ENCODE data around the gene TLCD3B.
A peak's percentile ranks its signal among the peaks of the same experiment; 100 is the strongest.

Gene TLCD3B

DNA sequence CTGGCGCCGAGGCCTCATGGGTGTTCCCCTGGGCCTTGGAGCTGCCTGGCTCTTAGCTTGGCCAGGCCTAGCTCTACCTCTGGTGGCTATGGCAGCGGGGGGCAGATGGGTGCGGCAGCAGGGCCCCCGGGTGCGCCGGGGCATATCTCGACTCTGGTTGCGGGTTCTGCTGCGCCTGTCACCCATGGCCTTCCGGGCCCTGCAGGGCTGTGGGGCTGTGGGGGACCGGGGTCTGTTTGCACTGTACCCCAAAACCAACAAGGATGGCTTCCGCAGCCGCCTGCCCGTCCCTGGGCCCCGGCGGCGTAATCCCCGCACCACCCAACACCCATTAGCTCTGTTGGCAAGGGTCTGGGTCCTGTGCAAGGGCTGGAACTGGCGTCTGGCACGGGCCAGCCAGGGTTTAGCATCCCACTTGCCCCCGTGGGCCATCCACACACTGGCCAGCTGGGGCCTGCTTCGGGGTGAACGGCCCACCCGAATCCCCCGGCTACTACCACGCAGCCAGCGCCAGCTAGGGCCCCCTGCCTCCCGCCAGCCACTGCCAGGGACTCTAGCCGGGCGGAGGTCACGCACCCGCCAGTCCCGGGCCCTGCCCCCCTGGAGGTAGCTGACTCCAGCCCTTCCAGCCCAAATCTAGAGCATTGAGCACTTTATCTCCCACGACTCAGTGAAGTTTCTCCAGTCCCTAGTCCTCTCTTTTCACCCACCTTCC, 43.5 kb downstream of the TLCD3B start:
- no peak for DNase-seq

DNA sequence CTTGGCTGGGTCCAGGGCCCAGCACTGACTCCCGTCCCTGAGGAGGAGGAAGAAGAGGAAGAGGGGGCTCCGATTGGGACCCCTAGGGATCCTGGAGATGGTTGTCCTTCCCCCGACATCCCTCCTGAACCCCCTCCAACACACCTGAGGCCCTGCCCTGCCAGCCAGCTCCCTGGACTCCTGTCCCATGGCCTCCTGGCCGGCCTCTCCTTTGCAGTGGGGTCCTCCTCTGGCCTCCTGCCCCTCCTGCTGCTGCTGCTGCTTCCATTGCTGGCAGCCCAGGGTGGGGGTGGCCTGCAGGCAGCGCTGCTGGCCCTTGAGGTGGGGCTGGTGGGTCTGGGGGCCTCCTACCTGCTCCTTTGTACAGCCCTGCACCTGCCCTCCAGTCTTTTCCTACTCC, 44.1 kb downstream of the TLCD3B start:
- DNase-seq = no peak

DNA sequence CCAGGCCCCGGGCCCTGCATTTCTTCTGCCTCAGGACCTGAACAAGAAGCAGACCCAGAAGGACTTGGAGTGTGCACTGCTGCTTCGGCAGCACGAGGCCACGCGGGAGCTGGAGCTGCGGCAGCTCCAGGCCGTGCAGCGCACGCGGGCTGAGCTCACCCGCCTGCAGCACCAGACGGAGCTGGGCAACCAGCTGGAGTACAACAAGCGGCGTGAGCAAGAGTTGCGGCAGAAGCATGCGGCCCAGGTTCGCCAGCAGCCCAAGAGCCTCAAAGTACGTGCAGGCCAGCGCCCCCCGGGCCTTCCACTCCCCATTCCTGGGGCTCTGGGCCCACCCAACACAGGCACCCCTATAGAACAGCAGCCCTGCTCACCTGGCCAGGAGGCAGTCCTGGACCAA, 44.8 kb downstream of the TLCD3B start:
- no peak for DNase-seq

DNA sequence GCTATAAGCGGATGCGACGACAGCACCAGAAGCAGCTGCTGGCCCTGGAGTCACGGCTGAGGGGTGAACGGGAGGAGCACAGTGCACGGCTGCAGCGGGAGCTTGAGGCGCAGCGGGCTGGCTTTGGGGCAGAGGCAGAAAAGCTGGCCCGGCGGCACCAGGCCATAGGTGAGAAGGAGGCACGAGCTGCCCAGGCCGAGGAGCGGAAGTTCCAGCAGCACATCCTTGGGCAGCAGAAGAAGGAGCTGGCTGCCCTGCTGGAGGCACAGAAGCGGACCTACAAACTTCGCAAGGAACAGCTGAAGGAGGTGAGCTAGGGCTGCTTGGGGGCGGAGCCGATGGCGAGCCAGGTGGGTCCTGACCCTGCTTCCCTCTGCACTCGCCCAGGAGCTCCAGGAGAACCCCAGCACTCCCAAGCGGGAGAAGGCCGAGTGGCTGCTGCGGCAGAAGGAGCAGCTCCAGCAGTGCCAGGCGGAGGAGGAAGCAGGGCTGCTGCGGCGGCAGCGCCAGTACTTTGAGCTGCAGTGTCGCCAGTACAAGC, 45.7 kb downstream of the TLCD3B start:
- no peak for DNase-seq

DNA sequence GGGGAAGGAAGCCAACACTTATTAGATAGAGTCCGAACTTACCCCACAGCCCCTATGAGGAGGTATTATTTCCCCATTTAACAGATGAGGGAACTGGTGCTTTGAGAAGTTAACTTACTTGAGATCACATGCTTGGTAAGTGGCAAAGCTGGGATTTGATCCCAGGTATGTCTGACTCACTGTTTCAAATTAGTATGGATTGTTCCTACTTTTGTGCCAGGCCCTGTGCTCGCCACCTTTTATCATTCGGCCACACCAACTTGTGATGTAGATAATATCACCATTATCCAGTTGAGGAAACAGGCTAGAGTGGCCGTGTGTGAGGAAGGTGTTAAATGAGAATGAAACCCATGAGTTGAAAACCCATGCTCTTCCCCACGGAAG, 46.3 kb downstream of the TLCD3B start:
- DNase-seq = no peak

DNA sequence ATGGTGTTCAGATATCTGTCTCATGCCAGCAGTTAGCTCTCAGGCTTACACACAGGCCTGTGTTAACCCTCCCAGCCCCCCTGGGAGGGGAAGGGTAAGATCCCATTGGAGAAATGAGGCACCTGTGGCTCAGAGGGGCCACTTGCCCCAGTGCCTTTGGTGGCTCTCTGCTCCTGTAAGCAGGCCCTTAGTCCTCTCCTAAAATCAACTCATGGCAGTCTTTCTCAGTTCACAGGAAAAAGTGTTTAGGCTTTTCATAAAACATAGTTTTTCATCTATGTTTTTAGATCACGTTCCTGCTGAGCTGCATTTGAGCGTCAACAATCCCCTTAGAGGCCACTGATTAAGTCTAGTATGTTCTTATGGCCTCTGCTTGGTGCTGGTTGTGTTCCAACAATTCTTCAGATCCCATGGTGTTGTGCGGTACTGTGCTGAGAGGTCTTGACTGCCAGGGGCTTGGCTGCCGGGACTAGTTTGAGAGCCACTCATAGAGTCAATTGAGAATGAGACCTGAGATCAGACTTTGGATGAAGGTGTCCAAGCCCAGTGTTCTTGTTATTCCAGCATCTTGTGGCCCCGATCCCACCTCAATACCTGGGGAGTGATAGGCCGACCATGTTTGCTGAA, 46.8 kb downstream of the TLCD3B start:
- DNase-seq = no peak

DNA sequence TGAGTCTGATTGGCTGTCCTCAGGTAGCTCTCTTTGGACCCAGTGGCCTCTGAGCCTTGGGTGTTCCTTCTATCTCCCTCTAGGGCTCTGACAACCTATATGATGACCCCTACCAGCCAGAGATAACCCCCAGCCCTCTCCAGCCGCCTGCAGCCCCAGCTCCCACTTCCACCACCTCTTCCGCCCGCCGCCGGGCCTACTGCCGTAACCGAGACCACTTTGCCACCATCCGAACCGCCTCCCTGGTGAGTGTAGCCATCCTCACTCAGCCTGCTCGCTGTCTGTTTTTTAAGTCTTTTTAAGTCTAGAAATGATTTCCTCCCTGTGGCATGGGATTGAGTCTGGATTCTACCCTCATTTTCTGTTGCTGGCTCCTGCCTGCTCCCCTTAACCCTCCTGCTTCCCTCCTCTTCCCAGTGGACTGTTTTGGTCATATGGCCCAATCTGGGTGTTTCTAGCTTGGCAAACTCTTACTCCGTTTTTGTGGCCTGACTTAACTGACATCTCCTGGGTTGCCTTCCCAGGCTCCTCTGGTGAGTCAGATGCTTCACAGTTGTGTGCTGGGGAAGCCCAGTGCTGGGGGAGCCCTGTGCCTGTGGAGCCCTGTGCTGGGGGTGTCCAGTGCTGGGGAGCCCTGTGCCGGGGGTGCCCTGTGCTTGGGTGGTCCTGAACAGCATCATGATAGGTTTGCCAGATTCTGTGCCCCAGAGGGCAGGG, 47.5 kb downstream of the TLCD3B start:
- no peak for DNase-seq

DNA sequence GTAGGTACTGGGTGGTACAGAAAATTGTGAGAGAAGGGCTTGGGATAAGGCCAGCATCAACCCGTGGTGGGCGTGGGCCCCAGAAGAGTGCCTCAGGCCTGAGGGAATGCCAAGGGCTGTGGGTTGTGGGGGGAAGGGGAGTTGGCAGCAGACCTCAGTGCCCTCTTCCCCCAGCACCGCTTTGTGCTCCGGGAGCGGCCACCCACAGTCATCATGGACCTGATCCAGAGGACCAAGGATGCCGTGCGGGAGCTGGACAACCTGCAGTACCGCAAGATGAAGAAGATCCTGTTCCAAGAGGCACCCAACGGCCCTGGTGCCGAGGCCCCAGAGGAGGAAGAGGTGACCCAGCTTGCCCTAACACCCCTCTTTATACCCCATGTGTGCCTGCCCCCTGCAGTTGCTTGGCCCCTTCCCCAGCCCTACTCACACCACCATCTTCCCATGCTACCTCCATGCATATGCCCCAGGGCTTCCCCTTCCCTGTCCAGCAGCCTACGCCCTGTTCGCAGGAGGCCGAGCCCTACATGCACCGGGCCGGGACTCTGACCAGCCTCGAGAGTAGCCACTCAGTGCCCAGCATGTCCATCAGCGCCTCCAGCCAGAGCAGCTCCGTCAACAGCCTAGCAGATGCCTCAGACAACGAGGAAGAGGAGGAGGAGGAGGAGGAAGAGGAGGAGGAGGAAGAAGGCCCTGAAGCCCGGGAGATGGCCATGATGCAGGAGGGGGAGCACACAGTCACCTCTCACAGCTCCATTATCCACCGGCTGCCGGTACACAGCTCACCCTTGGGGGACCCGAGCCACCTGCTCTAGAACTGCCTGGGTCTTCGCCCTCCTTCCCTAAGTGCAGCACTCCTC, 48.3 kb downstream of the TLCD3B start:
- no peak for DNase-seq

DNA sequence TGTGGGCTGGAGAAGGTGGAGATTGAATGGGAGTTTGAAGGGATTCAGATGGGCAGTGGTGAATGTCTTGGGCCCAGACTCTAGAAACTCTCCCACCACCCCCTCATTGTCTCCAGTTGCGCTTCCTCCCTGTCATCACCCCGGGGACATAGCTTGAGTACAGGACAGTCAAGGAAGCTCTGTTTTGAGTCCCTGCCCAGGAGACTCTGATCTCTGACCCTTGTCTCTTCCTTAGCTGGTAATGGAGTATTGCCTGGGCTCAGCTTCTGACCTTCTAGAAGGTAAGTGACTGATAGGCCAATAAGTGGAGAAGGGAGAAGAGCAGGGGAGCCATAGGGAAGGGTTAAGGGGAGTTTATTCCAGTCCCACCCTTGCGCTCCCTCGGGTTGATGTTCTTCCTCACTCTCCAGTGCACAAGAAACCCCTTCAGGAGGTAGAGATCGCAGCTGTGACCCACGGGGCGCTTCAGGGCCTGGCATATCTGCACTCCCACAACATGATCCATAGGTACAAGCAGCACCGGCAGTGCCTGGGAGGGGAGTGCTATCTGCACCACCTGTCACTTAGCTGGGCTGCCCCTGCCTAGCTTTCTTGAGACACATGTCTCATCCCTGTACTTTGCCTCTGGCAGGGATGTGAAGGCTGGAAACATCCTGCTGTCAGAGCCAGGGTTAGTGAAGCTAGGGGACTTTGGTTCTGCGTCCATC, 52.4 kb downstream of the TLCD3B start:
- no peak for DNase-seq

DNA sequence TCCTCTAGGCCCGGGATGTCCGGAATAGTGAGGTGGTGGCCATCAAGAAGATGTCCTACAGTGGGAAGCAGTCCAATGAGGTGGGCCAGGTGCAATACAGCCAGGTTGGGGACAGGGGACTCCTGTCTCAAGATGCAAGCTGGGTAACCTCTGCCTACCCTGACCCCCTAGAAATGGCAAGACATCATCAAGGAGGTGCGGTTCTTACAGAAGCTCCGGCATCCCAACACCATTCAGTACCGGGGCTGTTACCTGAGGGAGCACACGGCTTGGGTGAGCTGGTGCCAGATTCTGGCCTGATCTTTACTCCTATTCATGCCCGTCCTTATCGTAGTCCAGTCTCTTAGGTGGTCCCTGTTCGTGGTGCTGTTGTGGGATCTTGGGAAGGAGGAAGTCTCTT, 53.0 kb downstream of the TLCD3B start:
- no peak for DNase-seq

DNA sequence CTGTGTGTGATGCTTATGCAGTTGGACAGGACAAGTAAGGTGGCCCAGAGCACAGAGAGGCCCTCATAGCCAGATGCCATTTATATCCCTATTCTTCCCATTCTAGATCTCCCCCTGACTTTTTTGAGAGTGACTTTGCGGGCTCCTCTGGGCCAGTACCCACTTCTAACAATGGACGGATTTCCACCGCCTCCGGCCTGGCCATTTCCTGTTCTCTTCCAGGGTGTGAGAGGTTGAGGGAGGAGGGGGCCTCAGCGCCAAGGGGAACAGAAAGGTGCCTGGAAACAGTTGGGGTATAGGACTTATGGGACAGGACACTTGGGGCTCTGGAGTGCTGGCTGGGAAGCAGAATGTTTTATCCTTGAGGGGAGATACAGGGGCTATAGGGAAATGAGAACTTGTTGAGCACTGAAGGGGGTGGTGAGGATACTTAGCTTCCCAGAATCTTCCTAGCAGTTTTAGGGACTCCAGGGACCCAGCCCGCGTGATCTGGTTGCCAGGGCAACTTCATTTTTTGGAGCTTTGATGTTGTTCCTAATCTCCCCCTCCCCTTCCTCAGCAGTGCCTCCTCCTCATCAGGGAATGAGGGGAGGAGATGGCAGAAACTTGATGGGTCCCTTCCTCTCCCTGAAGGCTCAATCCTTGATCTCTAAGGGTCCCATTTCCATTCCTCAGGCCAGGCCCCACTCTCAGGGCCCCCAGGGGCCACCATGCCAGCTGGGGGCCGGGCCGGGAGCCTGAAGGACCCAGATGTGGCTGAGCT, 53.8 kb downstream of the TLCD3B start:
- DNase-seq = no peak

DNA sequence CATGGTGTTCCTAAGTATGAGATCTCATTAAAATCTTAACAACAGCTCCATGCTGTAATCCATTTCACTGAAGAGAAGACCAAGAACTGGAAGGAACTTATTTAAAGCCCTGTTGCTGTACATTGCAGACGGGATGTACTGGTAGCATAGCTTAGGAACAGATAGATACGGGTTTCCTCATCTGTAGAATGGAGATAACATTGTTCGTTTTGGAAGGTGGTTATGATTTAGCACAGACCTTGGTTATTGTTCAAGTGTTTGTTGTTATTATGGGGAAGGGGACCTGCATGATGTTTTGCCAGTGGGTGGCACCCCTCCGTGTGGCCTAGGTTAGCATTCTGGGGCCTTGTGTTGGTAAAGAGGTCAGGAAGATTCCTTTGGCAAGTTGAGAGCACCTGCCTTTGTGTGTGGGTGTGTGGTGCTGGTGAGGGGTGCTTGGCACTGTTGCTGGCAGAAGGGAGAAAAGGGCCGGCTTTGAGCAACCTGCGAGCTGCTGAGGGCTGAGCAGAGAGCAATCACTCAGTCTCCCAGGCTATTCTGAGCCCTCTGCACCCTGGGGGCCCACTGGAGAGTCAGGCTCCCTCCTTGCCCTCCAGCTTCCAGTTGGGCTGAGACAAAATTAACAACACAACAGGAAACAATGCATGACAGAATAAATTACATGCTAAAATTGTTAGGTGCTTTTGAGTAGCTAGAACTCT, 55.1 kb downstream of the TLCD3B start:
- DNase-seq = peak; percentile 42

DNA sequence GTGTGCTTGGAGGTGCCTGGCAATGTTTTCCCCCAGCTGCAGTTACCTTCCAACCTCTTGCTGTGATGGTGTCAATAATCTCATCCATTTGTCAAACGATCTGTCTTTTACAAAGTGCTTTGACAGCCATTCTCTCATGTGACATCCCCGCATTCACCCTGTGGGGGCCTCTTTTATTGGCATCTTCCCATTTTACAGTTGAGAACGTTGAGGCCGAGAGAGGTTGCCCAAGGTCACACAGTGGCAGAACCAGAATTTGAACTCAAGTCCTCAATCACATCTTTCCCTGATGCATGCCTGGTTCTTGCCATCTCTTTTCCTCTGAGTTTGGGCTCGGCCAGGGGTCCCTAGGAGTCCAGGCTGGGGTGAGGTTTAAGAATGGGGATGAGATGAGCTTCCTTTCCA, 55.9 kb downstream of the TLCD3B start:
- no peak for DNase-seq

Data from islet precursor cell (in vitro differentiated cells).